ENCODE measurements around the gene IQGAP2.

The IQGAP2 gene

DNA sequence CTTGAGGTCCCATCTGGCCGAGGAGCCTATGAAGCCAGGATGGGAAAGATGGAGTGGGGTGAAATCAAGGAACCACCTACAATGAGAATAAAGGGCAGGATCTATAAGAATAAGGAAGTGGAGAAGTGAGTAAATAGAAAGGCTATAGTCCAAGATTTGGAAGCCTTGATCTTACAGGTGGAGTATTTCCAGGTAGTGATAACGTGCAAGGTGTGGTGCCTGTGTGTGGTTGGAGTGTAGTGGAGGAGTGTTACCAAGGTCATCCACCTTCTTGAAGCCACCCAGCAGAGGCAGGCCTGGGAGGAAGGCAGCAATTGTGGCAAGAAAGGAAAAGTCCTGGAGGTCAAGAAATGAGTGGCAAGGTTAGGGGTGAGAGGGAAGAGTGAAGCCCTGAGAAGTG lies 72.9 kb downstream of the IQGAP2 start:
- DNase-seq (ENCODE audit: low read depth in 2 of 2): no peak

DNA sequence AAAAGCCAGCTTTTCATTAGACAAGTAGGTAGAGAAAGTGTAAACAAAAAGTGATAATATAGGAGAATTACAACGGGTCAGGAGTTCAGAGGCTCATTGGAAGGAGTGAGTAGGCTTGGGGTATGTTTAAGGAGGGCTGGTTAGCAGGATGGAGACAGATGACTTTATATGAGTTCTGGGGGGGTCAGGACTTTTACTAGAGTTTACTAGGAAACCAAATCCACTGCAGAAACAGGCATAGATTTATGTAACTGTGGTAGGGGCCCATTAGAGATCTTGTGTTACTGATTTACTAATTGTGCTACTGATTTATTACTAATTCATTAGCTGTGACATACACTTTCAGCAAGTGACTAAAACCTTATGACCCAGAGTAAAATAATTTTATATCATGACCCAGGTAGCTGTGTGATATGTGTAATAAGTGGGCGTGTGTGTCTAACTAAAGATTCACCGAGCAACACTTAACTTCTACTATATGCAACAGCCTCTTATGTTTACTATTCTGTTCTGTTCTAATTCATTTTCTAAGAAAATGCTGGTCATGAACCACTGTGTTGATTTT lies 73.5 kb downstream of the IQGAP2 start:
- no peak for DNase-seq (ENCODE audit: low read depth in 2 of 2)

- DNase-seq (ENCODE audit: low read depth in 2 of 2): no peak
These were observed 74.0 kb downstream of the IQGAP2 start for GRCh38 chr5:76477061-76477460.

GRCh38 chr5:76477571-76477970 lies 74.5 kb downstream of the IQGAP2 start:
- DNase-seq (ENCODE audit: low read depth in 2 of 2): no peak

DNA sequence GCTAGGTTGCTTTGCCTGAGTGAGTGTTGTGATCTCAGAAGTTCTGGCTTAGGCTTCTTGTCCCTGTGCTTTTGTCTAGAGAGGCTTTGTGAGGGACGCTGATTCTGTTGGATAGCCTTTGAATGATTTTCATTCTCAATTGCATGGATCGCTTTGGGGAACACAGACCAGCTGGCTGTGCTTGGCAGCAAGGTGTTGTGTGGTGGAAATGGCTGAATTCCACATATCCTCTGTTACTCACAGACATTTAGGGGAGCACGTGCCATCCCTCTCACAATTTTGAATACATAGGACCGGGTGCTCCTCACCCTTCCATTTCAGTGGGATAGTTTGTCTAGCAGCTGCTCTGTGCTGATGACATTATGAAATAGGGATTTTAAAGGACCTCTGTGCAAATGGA lies 76.2 kb downstream of the IQGAP2 start:
- DNase-seq (ENCODE audit: low read depth in 2 of 2): no peak

- no peak for DNase-seq (ENCODE audit: low read depth in 2 of 2)
These were observed 77.0 kb downstream of the IQGAP2 start for GRCh38 chr5:76479973-76480667.

GRCh38 chr5:76482984-76483383 lies 79.9 kb downstream of the IQGAP2 start:
- DNase-seq (ENCODE audit: low read depth in 2 of 2): no peak

DNA sequence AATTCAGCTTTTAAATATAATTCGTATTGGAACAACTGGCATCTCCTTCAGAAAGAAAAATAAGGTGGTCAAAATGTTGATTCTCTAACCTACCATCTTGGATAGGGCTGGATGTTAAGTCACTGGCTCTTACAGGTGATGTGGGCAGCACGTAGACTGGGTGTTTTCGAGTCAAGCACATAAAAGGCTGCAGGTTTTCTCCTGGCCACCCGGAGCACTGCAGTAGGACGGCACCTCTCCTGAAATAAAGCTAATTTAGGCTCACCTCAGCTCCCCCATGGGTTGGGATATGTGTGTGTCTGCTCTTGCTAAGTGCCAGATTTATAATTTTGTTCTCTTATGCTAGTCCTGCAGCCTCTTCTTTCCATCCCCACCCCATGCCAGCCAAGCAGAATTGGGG lies 80.3 kb downstream of the IQGAP2 start:
- no peak for DNase-seq (ENCODE audit: low read depth in 2 of 2)

DNA sequence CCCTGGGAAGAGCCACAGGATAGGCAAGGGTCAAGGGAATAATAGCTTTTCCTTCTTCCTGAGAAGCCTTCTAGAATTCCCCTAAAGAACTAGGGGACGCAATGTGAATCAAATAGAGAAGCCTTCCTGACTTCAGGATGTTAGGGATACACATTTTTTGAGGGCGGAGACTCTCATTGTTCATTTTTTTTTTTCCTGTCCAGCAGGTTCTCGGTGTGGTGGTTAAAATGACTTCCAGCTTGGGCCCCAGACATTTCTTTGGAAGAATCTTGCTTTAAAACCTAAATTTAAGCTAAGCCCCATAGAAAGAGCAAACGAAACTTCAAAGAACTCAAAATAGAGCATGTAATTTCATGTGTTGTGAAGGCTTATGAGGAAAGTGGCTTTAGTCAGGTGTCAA lies 80.8 kb downstream of the IQGAP2 start:
- DNase-seq (ENCODE audit: low read depth in 2 of 2): no peak

DNA sequence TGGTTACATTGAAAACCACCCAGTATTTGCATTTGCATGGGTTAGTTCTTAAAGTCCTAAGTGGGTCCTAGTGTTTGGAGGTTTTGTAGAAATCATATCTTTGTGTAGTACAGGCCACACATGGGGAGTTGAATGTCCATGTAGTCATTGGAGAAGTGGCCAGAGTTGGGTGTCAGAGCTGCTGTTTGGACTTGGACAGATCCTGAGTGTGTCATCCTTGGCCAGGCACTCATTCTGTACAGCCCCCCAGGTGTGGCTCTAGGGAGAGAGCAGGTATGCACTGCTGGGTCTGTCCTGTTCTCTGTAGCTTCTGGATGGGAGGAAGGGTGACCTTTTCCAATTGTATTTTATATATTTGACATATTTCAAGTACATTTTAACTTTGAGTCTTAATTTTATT lies 82.4 kb downstream of the IQGAP2 start:
- no peak for DNase-seq (ENCODE audit: low read depth in 2 of 2)

GRCh38 chr5:76487386-76487785 lies 84.3 kb downstream of the IQGAP2 start:
- DNase-seq (ENCODE audit: low read depth in 2 of 2): no peak

DNA sequence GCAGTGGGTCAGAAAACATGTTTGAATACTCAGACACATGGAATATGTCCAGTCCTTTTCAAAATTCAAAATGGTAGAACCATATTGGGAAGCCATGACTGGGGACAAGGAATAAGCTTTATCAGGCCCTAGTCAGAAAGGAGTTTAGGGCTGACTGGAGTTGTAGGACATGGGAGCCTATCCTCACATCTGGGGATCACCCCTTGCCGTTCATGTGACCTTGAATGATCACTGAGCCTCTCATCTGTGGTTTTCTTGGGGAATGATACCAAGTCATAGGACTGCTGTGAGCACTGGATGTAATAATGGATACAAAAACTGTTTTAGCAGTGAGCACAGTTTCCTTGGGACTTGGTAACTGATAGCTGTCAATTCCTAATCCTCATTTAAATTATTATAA lies 84.7 kb downstream of the IQGAP2 start:
- DNase-seq (ENCODE audit: low read depth in 2 of 2): no peak

DNA sequence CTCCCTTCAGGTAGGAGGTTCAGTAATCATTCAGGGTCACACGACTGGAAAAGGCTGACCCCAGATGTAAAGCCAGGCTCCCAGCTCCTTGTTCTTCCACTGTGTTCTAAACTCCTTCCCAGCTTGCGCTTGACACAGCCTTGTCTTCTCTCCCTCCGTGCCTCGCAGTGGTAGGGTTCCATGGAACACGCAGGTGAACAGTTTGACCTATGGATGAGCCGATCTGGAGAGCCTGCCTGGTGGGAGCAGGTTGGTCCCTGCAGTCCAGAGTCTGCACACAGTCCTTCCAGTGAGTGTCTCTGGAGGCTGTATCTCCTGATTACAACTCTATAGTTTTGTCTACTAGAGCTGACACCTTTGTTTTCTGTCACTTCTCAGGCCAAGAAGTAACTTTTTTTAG lies 85.9 kb downstream of the IQGAP2 start:
- DNase-seq (ENCODE audit: low read depth in 2 of 2): no peak

- no peak for DNase-seq (ENCODE audit: low read depth in 2 of 2)
These were observed 87.0 kb downstream of the IQGAP2 start for GRCh38 chr5:76489877-76490688.

DNA sequence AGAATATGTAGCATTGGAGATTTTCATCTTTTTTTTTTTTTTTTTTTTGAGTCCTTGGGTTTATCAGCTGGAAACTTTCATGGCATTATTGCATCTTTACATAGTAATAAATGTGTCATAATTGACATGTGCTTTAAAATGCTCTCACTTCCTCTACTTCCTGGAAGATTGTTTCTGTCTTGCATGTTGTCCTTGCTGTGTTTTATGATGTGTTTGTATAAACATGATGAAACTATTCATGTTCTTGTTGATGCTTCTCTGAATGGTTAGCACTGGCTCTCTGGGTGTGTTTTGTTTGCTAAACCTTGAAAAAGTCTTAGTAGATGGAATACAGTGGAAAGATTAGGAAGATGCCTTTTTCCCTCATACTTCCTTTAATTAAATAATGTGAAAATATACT lies 87.9 kb downstream of the IQGAP2 start:
- no peak for DNase-seq (ENCODE audit: low read depth in 2 of 2)

DNA sequence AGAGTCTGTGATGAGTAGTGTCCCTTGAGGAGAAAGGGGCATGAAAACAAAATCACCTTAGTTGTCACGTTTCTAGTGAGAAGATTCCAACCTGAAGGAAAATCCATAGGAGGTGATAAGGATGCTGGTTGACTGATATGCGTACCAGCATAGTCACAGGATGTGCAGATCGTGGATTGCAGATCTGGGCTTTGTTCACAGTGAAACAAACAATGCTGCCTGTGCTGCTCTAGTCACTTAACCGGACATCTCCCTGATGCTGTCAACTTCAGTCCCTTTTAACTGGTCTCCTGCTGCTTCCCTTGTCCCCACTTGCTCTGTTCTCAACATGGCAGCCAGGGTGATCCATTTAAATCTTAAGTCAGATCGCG lies 89.7 kb downstream of the IQGAP2 start:
- no peak for DNase-seq (ENCODE audit: low read depth in 2 of 2)

DNA sequence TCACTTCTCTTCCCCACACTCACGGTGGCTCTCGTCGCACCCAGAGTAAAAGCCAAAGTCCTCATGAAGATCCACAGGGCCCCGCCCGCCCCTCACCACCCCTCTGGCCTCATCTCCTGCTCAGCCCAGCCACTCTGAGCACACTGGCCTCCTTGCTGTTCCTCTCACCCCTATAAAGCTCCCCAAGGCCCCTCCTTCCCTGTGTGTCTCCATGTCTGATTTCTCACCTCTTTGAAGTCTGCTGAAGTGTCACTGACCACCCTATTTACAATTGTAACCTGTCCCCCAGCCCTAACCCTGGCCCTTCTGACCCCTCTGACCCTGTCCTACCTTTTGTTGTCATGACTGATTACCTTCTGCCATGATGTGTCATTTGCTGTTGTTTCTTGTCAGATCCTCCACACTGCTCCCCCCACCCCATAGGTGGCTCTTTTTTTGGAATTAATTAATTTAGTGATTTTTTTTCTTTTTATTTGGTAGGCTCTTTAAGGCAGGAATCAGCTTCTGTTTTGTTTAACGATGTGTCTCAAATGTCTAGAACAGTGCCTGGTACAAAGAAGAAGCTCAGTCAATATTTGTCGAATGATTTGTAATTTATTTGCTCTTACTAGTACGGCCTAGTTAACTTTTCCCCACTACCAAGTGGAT lies 90.2 kb downstream of the IQGAP2 start:
- no peak for DNase-seq (ENCODE audit: low read depth in 2 of 2)

DNA sequence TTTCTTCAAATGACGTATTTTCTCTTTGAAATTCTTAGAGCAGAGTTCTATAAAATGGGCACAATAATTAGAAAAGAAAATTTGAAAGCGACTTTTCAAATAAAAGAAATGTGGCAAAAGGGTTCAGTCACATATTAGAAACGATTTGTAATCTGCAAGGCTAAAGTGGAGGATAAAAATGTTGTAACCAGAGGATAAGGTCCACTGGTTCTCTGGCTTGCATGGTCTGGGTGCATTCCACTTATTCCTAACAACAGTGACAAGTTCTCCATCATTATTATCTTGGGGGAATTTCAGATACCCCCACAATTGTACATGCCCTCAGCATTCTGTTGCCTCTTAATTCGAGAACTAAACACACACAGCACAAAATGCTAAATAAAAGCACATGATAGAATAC lies 91.1 kb downstream of the IQGAP2 start:
- DNase-seq (ENCODE audit: low read depth in 2 of 2): no peak

- no peak for DNase-seq (ENCODE audit: low read depth in 2 of 2)
These were observed 92.8 kb downstream of the IQGAP2 start for GRCh38 chr5:76495870-76496269.

DNA sequence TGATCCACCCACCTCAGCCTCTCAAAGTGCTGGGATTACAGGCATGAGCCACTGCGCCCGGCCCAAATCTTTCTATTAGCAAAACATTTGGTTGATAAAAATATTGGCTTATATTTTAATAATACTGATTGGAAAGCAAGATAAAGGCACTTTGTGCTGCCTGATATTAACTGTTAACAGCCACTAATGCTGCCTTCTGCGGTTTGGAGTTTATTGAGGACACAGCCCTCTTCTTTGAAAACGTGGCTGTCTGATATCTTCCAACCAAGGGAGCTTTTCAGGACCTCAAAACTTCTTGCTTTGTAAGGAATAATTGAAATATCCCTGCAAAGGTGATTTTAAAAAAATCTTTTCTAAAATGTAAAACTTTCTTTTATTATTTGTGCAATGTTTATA lies 94.0 kb downstream of the IQGAP2 start:
- no peak for DNase-seq (ENCODE audit: low read depth in 2 of 2)

GRCh38 chr5:76497986-76498717 lies 95.1 kb downstream of the IQGAP2 start:
- DNase-seq (ENCODE audit: low read depth in 2 of 2): no peak
